ENCODE measurements around the gene XYLT1.

XYLT1 gene

GRCh38 chr16:17408296-17408695 lies 62.5 kb downstream of the XYLT1 start:
- no peak overlapping the region for H3K9ac ChIP-seq (ENCODE audit: low read length)
- H3K4me1 ChIP-seq (ENCODE audit: control insufficient read depth, low read depth, low read length), result peaks cover 16% of the 10 kb centered on the region
- no peaks in the 10 kb centered on the region for H3K36me3 ChIP-seq (ENCODE audit: control insufficient read depth, low read depth, low read length)
- no peak overlapping the region for H3K27ac ChIP-seq (ENCODE audit: low read length)
- H3K27me3 ChIP-seq (ENCODE audit: control insufficient read depth, insufficient read depth, low read length), result no peaks in the 10 kb centered on the region
- no peaks in the 10 kb centered on the region for H3K9me3 ChIP-seq (ENCODE audit: control insufficient read depth, low read depth, low read length)
- no peak overlapping the region for H3K4me3 ChIP-seq (ENCODE audit: low read length)

DNA sequence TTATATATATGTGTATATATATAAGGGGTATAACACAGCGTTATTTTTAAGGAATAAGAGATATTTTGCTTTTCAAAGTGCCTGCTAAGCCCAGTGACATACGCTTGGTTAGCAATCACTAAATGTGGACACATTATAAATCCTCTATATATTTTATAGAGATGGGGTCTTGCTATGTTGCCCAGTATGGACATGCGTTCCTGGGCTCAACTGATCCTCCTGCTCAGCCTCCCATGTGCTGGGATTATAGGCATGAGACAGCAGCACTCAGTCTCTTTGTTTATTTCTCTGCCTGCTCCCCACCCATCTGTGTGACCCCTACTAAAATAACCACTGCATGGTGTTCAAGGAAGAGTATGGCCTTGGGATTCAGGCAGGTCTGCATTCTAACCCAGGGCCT lies 63.4 kb downstream of the XYLT1 start:
- Histone ChIP-seq H3K27ac (ENCODE audit: low read length) (no peak overlapping the region), H3K4me1 (ENCODE audit: control insufficient read depth, low read depth, low read length) (peaks cover 10% of the 10 kb centered on the region), H3K36me3 (ENCODE audit: control insufficient read depth, low read depth, low read length) (no peaks in the 10 kb centered on the region), H3K9ac (ENCODE audit: low read length) (no peak overlapping the region), H3K4me3 (ENCODE audit: low read length) (no peak overlapping the region), H3K9me3 (ENCODE audit: control insufficient read depth, low read depth, low read length) (no peaks in the 10 kb centered on the region), H3K27me3 (ENCODE audit: control insufficient read depth, insufficient read depth, low read length) (no peaks in the 10 kb centered on the region)

- no peak overlapping the region for H3K9ac ChIP-seq (ENCODE audit: low read length)
- H3K36me3 ChIP-seq (ENCODE audit: control insufficient read depth, low read depth, low read length), result no peaks in the 10 kb centered on the region
- peaks cover 8% of the 10 kb centered on the region for H3K4me1 ChIP-seq (ENCODE audit: control insufficient read depth, low read depth, low read length)
- H3K27me3 ChIP-seq (ENCODE audit: control insufficient read depth, insufficient read depth, low read length), result no peaks in the 10 kb centered on the region
- no peak overlapping the region for H3K27ac ChIP-seq (ENCODE audit: low read length)
- no peak overlapping the region for H3K4me3 ChIP-seq (ENCODE audit: low read length)
- H3K9me3 ChIP-seq (ENCODE audit: control insufficient read depth, low read depth, low read length), result no peaks in the 10 kb centered on the region
Measured at GRCh38 chr16:17404941-17405689, 65.6 kb downstream of the XYLT1 start.

DNA sequence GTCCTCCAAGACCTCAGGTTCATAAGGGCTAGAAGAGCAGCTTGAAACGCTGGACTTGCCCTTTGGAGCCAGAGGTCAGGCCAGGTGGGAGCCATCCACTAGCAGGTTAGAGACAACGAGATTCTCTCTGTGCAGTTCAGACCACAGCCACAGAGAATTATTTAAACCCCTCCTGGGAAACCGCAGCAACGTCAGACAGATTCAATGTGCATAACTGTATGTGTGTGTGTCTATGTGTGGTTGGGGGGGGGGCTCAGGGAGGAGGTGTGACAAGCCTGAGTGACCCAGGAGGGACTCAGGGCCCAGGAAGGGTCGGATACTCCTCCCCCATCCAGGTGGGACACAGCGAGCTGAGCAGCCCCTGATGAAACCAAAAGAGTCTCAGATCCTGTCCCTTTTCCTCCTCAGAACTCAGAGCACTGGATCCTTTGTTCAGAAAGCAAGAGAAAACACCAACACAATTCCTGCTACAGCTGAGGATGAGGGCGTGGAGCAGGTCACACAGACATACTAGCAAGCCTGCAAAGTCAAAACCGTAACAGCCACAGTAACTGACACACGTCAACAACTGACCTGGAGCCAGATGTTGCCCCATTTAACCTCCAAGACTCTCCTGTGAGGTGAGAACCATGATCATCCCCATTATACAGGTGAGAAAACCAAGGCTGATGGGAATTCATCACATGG lies 66.8 kb downstream of the XYLT1 start:
- Histone ChIP-seq H3K9ac (ENCODE audit: low read length) (no peak overlapping the region), H3K9me3 (ENCODE audit: control insufficient read depth, low read depth, low read length) (no peaks in the 10 kb centered on the region), H3K27ac (ENCODE audit: low read length) (no peak overlapping the region), H3K4me3 (ENCODE audit: low read length) (no peak overlapping the region), H3K36me3 (ENCODE audit: control insufficient read depth, low read depth, low read length) (no peaks in the 10 kb centered on the region), H3K4me1 (ENCODE audit: control insufficient read depth, low read depth, low read length) (peaks cover 8% of the 10 kb centered on the region), H3K27me3 (ENCODE audit: control insufficient read depth, insufficient read depth, low read length) (no peaks in the 10 kb centered on the region)

- H3K27ac ChIP-seq (ENCODE audit: low read length), result no peak overlapping the region
- H3K4me1 ChIP-seq (ENCODE audit: control insufficient read depth, low read depth, low read length), result peaks cover 11% of the 10 kb centered on the region
- no peak overlapping the region for H3K9ac ChIP-seq (ENCODE audit: low read length)
- H3K9me3 ChIP-seq (ENCODE audit: control insufficient read depth, low read depth, low read length), result no peaks in the 10 kb centered on the region
- no peak overlapping the region for H3K4me3 ChIP-seq (ENCODE audit: low read length)
- H3K36me3 ChIP-seq (ENCODE audit: control insufficient read depth, low read depth, low read length), result no peaks in the 10 kb centered on the region
- H3K27me3 ChIP-seq (ENCODE audit: control insufficient read depth, insufficient read depth, low read length), result no peaks in the 10 kb centered on the region
Measured at GRCh38 chr16:17403156-17403809, 67.5 kb downstream of the XYLT1 start.

DNA sequence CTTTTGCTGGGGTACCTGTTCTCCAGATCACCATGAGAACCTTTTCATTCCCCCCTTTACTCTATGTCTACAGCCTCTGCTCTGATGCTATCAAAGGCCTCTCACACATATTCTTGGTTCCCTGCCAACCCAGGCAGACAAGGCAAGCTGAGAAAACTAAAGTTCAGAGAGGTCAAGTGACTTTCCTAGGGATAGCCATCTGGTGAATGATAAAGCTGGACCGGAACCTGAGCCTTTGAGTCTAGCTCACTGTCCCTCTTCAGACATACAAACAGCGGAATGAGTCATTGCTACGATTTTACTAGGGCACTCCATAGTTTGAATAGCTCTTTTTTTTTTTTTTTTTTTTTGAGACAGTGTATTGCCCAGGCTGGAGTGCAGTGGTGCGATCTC lies 73.3 kb downstream of the XYLT1 start:
- no peak overlapping the region for H3K27ac ChIP-seq (ENCODE audit: low read length)
- H3K27me3 ChIP-seq (ENCODE audit: control insufficient read depth, insufficient read depth, low read length), result no peaks in the 10 kb centered on the region
- H3K4me3 ChIP-seq (ENCODE audit: low read length), result no peak overlapping the region
- H3K9ac ChIP-seq (ENCODE audit: low read length), result no peak overlapping the region
- H3K36me3 ChIP-seq (ENCODE audit: control insufficient read depth, low read depth, low read length), result no peaks in the 10 kb centered on the region
- H3K9me3 ChIP-seq (ENCODE audit: control insufficient read depth, low read depth, low read length), result no peaks in the 10 kb centered on the region
- peaks cover 18% of the 10 kb centered on the region for H3K4me1 ChIP-seq (ENCODE audit: control insufficient read depth, low read depth, low read length)

GRCh38 chr16:17396762-17397498 lies 73.8 kb downstream of the XYLT1 start:
- Histone ChIP-seq H3K4me3 (ENCODE audit: low read length) (no peak overlapping the region), H3K4me1 (ENCODE audit: control insufficient read depth, low read depth, low read length) (peaks cover 22% of the 10 kb centered on the region), H3K36me3 (ENCODE audit: control insufficient read depth, low read depth, low read length) (no peaks in the 10 kb centered on the region), H3K27ac (ENCODE audit: low read length) (no peak overlapping the region), H3K9me3 (ENCODE audit: control insufficient read depth, low read depth, low read length) (no peaks in the 10 kb centered on the region), H3K9ac (ENCODE audit: low read length) (no peak overlapping the region), H3K27me3 (ENCODE audit: control insufficient read depth, insufficient read depth, low read length) (no peaks in the 10 kb centered on the region)

DNA sequence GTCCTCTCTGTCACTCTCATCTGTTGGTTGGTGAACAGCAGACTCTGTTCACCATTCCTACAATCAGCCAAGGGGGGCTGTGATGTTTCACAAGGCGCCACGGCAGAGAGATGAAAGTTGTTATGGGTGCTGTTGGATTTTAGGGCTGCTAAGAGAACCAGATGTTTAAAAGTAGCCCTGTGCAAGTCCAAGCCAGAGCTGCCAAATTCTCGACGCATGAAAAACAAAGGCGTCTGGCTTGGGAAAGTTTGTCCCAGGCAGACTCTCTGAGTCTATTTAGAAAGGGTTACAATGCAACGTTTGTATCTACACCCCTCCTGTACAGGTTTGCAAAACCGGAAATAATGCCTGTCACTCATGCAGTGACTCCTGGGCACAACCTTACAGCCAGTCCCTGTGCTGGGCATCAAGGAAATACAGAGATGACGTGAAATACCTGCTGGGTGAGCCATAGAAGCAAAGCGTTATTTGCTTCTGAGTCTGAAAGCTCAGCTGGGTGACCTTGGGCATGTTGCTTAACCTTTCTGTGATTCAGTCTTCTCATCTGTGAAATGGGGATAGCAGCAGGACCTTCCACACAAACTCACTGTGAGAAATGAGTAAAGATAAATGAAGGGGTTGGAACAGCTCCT lies 74.8 kb downstream of the XYLT1 start:
- Histone ChIP-seq H3K27ac (ENCODE audit: low read length) (no peak overlapping the region), H3K9ac (ENCODE audit: low read length) (no peak overlapping the region), H3K4me3 (ENCODE audit: low read length) (no peak overlapping the region), H3K36me3 (ENCODE audit: control insufficient read depth, low read depth, low read length) (no peaks in the 10 kb centered on the region), H3K9me3 (ENCODE audit: control insufficient read depth, low read depth, low read length) (no peaks in the 10 kb centered on the region), H3K27me3 (ENCODE audit: control insufficient read depth, insufficient read depth, low read length) (no peaks in the 10 kb centered on the region), H3K4me1 (ENCODE audit: control insufficient read depth, low read depth, low read length) (peaks cover 22% of the 10 kb centered on the region)

- no peaks in the 10 kb centered on the region for H3K27me3 ChIP-seq (ENCODE audit: control insufficient read depth, insufficient read depth, low read length)
- no peaks in the 10 kb centered on the region for H3K36me3 ChIP-seq (ENCODE audit: control insufficient read depth, low read depth, low read length)
- no peak overlapping the region for H3K27ac ChIP-seq (ENCODE audit: low read length)
- H3K4me3 ChIP-seq (ENCODE audit: low read length), result no peak overlapping the region
- no peaks in the 10 kb centered on the region for H3K9me3 ChIP-seq (ENCODE audit: control insufficient read depth, low read depth, low read length)
- H3K4me1 ChIP-seq (ENCODE audit: control insufficient read depth, low read depth, low read length), result peaks cover 36% of the 10 kb centered on the region
- no peak overlapping the region for H3K9ac ChIP-seq (ENCODE audit: low read length)
Measured at GRCh38 chr16:17392857-17393692, 77.7 kb downstream of the XYLT1 start.

DNA sequence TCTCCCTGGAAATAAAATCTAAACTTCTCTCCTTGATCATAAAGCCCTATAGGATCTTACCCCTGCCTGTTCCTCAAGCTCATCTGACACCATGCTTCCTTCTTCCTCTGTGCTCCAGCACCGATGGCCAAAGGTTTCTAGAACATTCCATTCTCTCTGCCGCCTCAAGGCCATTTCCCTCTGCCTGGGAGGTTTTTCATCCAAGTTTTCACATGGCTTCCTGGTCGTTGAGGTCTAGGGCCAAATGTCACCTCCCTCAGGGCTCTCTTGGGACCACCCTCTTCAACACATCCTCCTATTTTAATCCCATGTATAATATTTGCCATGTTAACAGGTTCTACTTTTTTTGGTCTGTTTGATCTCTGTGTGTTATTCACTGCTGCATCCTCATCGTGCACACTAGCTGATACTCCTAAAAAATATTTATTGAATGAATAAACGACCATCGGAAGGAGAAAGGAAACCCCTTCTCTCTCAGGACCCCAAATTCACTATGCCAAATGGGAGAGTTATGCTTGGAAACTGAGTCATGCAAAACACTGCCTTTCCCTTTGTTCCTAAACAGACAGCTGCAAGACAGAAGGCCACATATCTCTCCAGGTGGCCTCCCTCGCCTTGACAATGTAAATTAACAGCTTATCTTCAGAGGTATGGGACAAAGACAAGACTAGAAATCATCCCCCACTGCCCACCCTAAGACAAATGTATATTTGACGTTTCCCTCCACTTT lies 78.5 kb downstream of the XYLT1 start:
- Histone ChIP-seq H3K27me3 (ENCODE audit: control insufficient read depth, insufficient read depth, low read length) (no peaks in the 10 kb centered on the region), H3K4me3 (ENCODE audit: low read length) (no peak overlapping the region), H3K9ac (ENCODE audit: low read length) (no peak overlapping the region), H3K27ac (ENCODE audit: low read length) (no peak overlapping the region), H3K9me3 (ENCODE audit: control insufficient read depth, low read depth, low read length) (no peaks in the 10 kb centered on the region), H3K36me3 (ENCODE audit: control insufficient read depth, low read depth, low read length) (no peaks in the 10 kb centered on the region), H3K4me1 (ENCODE audit: control insufficient read depth, low read depth, low read length) (peaks cover 41% of the 10 kb centered on the region)

Data from iPS-18a (cell line).